Activated gamma-delta T cell (primary cell): ENCODE measurements around the gene OR2V1.
"Not testable (repeated sequence)": the region's sequence is repeated elsewhere in the genome, so short reads cannot be mapped to it uniquely, and the experiment has no call there.

ENCODE experiments used
- DNase-seq: peaks from one replicate; lab custom pipeline; 2025; lab: John Stamatoyannopoulos, UW

The OR2V1 gene

GRCh38 chr5:181127907-181128626 lies 2.9 kb downstream of the OR2V1 start:
- DNase-seq, result no peak

- DNase-seq, result no peak
Measured at GRCh38 chr5:181127456-181127855, 3.5 kb downstream of the OR2V1 start.

- DNase-seq, result no peak
Measured at GRCh38 chr5:181126841-181127240, 4.1 kb downstream of the OR2V1 start.

GRCh38 chr5:181124526-181124925 lies 6.4 kb downstream of the OR2V1 start:
- DNase-seq, result no peak

GRCh38 chr5:181121675-181122561 lies 9.1 kb downstream of the OR2V1 start:
- DNase-seq, result no peak

GRCh38 chr5:181120761-181121160 lies 10.2 kb downstream of the OR2V1 start:
- no peak for DNase-seq

- DNase-seq, result no peak
Measured at GRCh38 chr5:181120306-181120705, 10.7 kb downstream of the OR2V1 start.

GRCh38 chr5:181119105-181119504 lies 11.9 kb downstream of the OR2V1 start:
- no peak for DNase-seq

GRCh38 chr5:181118369-181118768 lies 12.6 kb downstream of the OR2V1 start:
- no peak for DNase-seq

GRCh38 chr5:181114844-181115778 lies 15.9 kb downstream of the OR2V1 start:
- no peak for DNase-seq

GRCh38 chr5:181114284-181114843 lies 16.6 kb downstream of the OR2V1 start:
- no peak for DNase-seq

GRCh38 chr5:181113572-181113971 lies 17.4 kb downstream of the OR2V1 start:
- DNase-seq, result not testable (repeated sequence)

- DNase-seq, result no peak
Measured at GRCh38 chr5:181112476-181112875, 18.5 kb downstream of the OR2V1 start.

GRCh38 chr5:181111010-181111409 lies 20.0 kb downstream of the OR2V1 start:
- DNase-seq, result no peak

GRCh38 chr5:181109489-181110013 lies 21.4 kb downstream of the OR2V1 start:
- no peak for DNase-seq

GRCh38 chr5:181108578-181109165 lies 22.3 kb downstream of the OR2V1 start:
- no peak for DNase-seq

- no peak for DNase-seq
Measured at GRCh38 chr5:181107699-181108098, 23.3 kb downstream of the OR2V1 start.

GRCh38 chr5:181105391-181106025 lies 25.5 kb downstream of the OR2V1 start:
- no peak for DNase-seq

GRCh38 chr5:181104606-181105390 lies 26.2 kb downstream of the OR2V1 start:
- DNase-seq, result not testable (repeated sequence)

- not testable (repeated sequence) for DNase-seq
Measured at GRCh38 chr5:181104259-181104568, 26.8 kb downstream of the OR2V1 start.
